Right atrium auricular region (tissue), 2 donors: ENCODE results near the gene GALNT13. TPM values are rescaled to one million over a fixed set of nuclear protein-coding genes. Genes with fewer than 3 reads are reported as not detected.

Experiments
- DNase-seq: peaks from one replicate; pipeline ENCODE4 v3.0.0-alpha.2; 2019; ENCODE audit warnings: low spot score
- H3K27ac ChIP-seq, 2 donors: fragments of 200-600 bp; sonication (generic); 1 replicate in 1 of 2; 2 replicates in 1 of 2; pipeline ENCODE4 v1.5.1; 2016 to 2019
- H3K27me3 ChIP-seq, 2 donors: fragments of 200-600 bp; sonication (generic); one replicate each; pipeline versions ENCODE4 v1.5.1 to v1.6.0; 2017 to 2019
- H3K36me3 ChIP-seq: fragments of 200-600 bp; sonication (generic); one replicate; pipeline ENCODE4 v1.5.1; 2016
- H3K4me1 ChIP-seq, 2 donors: fragments of 200-600 bp; sonication (generic); one replicate each; pipeline versions ENCODE4 v1.5.1 to v1.6.0; 2017 to 2019
- H3K4me3 ChIP-seq, 2 donors: fragments of 200-600 bp; sonication (generic); 1 replicate in 1 of 2; 2 replicates in 1 of 2; pipeline ENCODE4 v1.5.1; 2017 to 2019; ENCODE audit warnings: mild to moderate bottlenecking in 1 of 2, moderate library complexity in 1 of 2
- H3K9me3 ChIP-seq, 2 donors: fragments of 200-600 bp; sonication (generic); one replicate each; pipeline ENCODE4 v1.5.1; 2019
- CTCF ChIP-seq, 2 donors: fragments of 200-600 bp; sonication (generic); IDR thresholded peaks; one replicate each; pipeline ENCODE4 v1.5.1; 2019; ENCODE audit warnings: antibody characterized with exemption in 2 of 2
- total RNA-seq, 2 donors: library from RNA; depleted of rRNA; stranded (reverse); fragments of >200 nt; gene quantifications; one replicate each; pipeline ENCODE4 v1.1.0, GENCODE V29; 2016

GALNT13 gene
- total RNA-seq, 2 donors from 2014 or later: 0.55 to 2.2 TPM

DNA sequence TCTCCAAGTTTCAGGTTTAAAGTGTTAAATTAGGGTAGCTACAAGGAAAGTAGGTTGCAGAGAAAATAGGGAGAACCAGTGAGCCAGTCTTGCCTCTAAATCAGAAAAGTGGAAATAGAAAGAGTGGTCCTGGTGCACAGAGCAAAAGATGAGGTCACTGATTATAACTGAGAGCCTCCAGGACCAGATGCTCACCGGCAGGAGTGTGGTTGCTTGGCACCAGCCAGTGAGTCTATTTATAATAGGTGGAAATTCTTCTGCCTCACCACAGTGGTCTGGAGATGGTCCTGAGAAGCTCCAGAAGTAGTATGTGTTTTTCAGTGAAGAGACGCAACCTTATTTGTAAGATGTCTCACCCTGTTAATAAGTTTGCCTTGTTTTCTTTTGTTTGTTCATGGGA, 452.9 kb downstream of the GALNT13 start:
- Histone ChIP-seq H3K4me1 (no peaks in the 10 kb centered on the region), H3K4me3 (no peak overlapping the region), H3K9me3 (no peaks in the 10 kb centered on the region), H3K36me3 (no peaks in the 10 kb centered on the region), H3K27ac (no peak overlapping the region), H3K27me3 (no peaks in the 10 kb centered on the region)
- DNase-seq: no peak
- TF ChIP-seq CTCF (IDR thresholded peaks at IDR 0.05): no peak

DNA sequence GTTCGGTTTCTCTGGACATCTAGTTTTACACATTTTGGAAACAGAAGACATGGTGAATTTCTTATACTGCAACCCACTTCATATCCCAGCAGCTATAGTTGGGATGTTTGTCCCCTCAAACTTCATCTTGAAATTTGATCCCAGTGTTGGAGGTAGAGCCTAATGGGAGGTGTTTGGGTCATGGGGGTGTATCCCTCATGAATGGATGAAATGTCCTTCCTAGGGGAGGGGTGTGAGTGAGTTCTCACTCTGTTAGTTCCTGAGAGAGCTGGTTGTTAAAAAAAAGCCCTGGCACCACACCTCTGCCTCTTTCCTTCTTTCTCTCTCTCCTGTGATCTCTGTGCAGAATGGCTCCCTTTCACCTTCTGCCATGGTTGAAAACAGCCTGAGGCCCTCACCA, 457.8 kb downstream of the GALNT13 start:
- DNase-seq: no peak
- Histone ChIP-seq H3K4me3 (no peak overlapping the region), H3K4me1 (no peaks in the 10 kb centered on the region), H3K36me3 (no peaks in the 10 kb centered on the region), H3K27ac (no peak overlapping the region), H3K27me3 (no peaks in the 10 kb centered on the region), H3K9me3 (no peaks in the 10 kb centered on the region)
- no peak for TF ChIP-seq CTCF (IDR thresholded peaks at IDR 0.05)

GRCh38 chr2:154331784-154332183, 460.1 kb downstream of the GALNT13 start:
- no peak for DNase-seq
- TF ChIP-seq CTCF (IDR thresholded peaks at IDR 0.05): no peak
- Histone ChIP-seq H3K4me1 (no peaks in the 10 kb centered on the region), H3K27ac (no peak overlapping the region), H3K27me3 (no peaks in the 10 kb centered on the region), H3K36me3 (no peaks in the 10 kb centered on the region), H3K4me3 (no peak overlapping the region), H3K9me3 (no peaks in the 10 kb centered on the region)

DNA sequence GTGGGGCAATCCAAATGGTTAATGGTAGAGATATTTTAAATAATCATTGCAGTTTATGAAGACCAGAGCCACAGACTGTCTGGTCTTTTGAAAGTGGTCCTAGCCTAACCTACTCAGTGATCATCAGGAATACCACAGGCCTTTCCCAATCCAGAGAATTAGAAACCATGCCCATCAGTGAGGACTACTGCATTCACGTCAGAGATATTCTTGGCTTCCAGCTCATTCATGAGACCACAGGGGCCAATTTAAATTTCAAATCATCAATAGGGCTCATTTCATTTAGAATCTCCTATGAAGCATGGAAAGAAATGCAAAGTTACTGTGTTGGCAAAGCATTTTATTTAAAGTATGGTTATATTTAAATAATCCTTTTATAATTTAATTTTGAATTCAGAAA, 464.5 kb downstream of the GALNT13 start:
- H3K27me3 ChIP-seq: no peaks in the 10 kb centered on the region
- H3K36me3 ChIP-seq: no peaks in the 10 kb centered on the region
- no peak for DNase-seq
- no peaks in the 10 kb centered on the region for H3K9me3 ChIP-seq
- no peak overlapping the region for H3K4me3 ChIP-seq
- H3K4me1 ChIP-seq: no peaks in the 10 kb centered on the region
- H3K27ac ChIP-seq: no peak overlapping the region
- TF ChIP-seq CTCF (IDR thresholded peaks at IDR 0.05): no peak

- H3K9me3 ChIP-seq: no peaks in the 10 kb centered on the region
- no peak for DNase-seq
- no peaks in the 10 kb centered on the region for H3K4me1 ChIP-seq
- TF ChIP-seq CTCF (IDR thresholded peaks at IDR 0.05): no peak
- no peaks in the 10 kb centered on the region for H3K27me3 ChIP-seq
- no peak overlapping the region for H3K4me3 ChIP-seq
- H3K36me3 ChIP-seq: no peaks in the 10 kb centered on the region
- H3K27ac ChIP-seq: no peak overlapping the region
Measured at GRCh38 chr2:154338352-154338967, 466.7 kb downstream of the GALNT13 start.

GRCh38 chr2:154343282-154343681, 471.6 kb downstream of the GALNT13 start:
- no peak for DNase-seq
- H3K4me1 ChIP-seq: no peaks in the 10 kb centered on the region
- no peak for TF ChIP-seq CTCF (IDR thresholded peaks at IDR 0.05)
- H3K36me3 ChIP-seq: no peaks in the 10 kb centered on the region
- no peak overlapping the region for H3K4me3 ChIP-seq
- no peak overlapping the region for H3K27ac ChIP-seq
- no peaks in the 10 kb centered on the region for H3K9me3 ChIP-seq
- H3K27me3 ChIP-seq: no peaks in the 10 kb centered on the region
